Adrenal gland (tissue), 12 donors: Measurements from ENCODE around the gene PIEZO2. TPM values are rescaled to one million over a fixed set of nuclear protein-coding genes. Genes with fewer than 3 reads are reported as not detected.

Source experiments
- DNase-seq, 7 donors: peaks; one replicate each; pipeline ENCODE4 v3.0.0-alpha.2; 2019 to 2020
- H3K27ac ChIP-seq, 5 donors: fragments of 200-600 bp; sonication (generic) in 4 of 5; 1 replicate in 3 of 5; 2 replicates in 2 of 5; pipeline versions ENCODE4 v1.5.1 to v1.8.0; 2016 to 2020; ENCODE audit warnings: mild to moderate bottlenecking in 1 of 5
- H3K27me3 ChIP-seq: fragments of 200-600 bp; 2 replicates; pipeline ENCODE4 v1.8.0; 2021
- H3K36me3 ChIP-seq, 2 donors: fragments of 200-600 bp; replicated peaks in 1 of 2; 1 replicate in 1 of 2; 2 replicates in 1 of 2; pipeline versions ENCODE4 v1.5.1 to v1.8.0; 2018 to 2022
- H3K4me1 ChIP-seq, 2 donors: fragments of 200-600 bp; replicated peaks in 1 of 2; 1 replicate in 1 of 2; 2 replicates in 1 of 2; pipeline versions ENCODE4 v1.5.1 to v1.8.0; 2018 to 2021
- H3K4me3 ChIP-seq, 4 donors: fragments of 200-600 bp; sonication (generic) in 3 of 4; one replicate each; pipeline ENCODE4 v1.5.1; 2016 to 2018
- H3K9me3 ChIP-seq, 3 donors: fragments of 200-600 bp; sonication (generic) in 1 of 3; replicated peaks in 1 of 3; 1 replicate in 2 of 3; 2 replicates in 1 of 3; pipeline versions ENCODE4 v1.5.1 to v1.8.0; 2016 to 2021
- POLR2A ChIP-seq, 2 donors: fragments of 450-650 bp; IDR thresholded peaks; one replicate each; pipeline ENCODE4 v1.6.1; 2017; ENCODE audit warnings: antibody characterized with exemption in 2 of 2, mild to moderate bottlenecking in 2 of 2, moderate library complexity in 1 of 2
- WGBS, 4 donors: extraction: QIAGEN DNeasy Blood & Tissue Kit in 2 of 4; methylation state at CpG; one replicate each; pipeline versions ENCODE4 v1.1.5 to v1.1.7; 2013 to 2017; 5-methylcytosine and 5-hydroxymethylcytosine counted together
- intact Hi-C, 2 donors: fragments of 100-400 bp; cut with DNase I; formaldehyde crosslinking; loops; one replicate each; pipeline versions ENCODE4 v1.14.1 to v1.15.0; 2022 to 2023
- polyA plus RNA-seq, 3 donors: library from polyadenylated mRNA; stranded (reverse); fragments of 200-250 nt in 2 of 3; fragments of 350-450 nt in 1 of 3; fragmentation: Illumina TruSeq in 1 of 3; extraction: RNeasy Lipid Tissue Mini Kit (QIAGEN cat#74804) in 1 of 3; gene quantifications; one replicate each; pipeline ENCODE4 v1.2.3, GENCODE V29; 2013 to 2014
- total RNA-seq, 9 donors: library from RNA; depleted of rRNA in 4 of 9; stranded (reverse); fragments of >200 nt in 4 of 9; fragments of 120-200 nt in 1 of 9; fragmentation: NEBNext Ultra II Directional in 1 of 9; extraction: Animal tissue kit (Norgen Biotek cat#: 25700) in 1 of 9; gene quantifications; one replicate each; pipeline versions ENCODE4 v1.1.0 to v1.2.4, GENCODE V29; 2013 to 2023
- TF ChIP-seq, protein P1 (sequence below), 6 experiments: fragments of 450-650 bp in 4 of 6; fragments of 200-600 bp in 2 of 6; sonication (generic) in 1 of 6; IDR thresholded peaks; 1 replicate in 5 of 6; 2 replicates in 1 of 6; pipeline versions ENCODE4 v1.5.1 to v1.8.0; 2016 to 2021; ENCODE audit warnings: antibody characterized with exemption in 6 of 6, mild to moderate bottlenecking in 2 of 6, moderate library complexity in 1 of 6
- donor health status: healthy with polysubstance abuse.
- donor health status: Bipolar disorder and iron deficiency.
- donor health status: DM: yes; HTN: yes; CAD: no.
- donor health status: DM: no; HTN: no; CAD: no.
- donor health status: DM: no; HTN: no; CAD: no.
- donor health status: DM: yes; HTN: yes; CAD: no.

The PIEZO2 gene
- total and polyA plus RNA-seq, 12 donors: 0.88 to 18.0 (median 2.6) TPM

DNA sequence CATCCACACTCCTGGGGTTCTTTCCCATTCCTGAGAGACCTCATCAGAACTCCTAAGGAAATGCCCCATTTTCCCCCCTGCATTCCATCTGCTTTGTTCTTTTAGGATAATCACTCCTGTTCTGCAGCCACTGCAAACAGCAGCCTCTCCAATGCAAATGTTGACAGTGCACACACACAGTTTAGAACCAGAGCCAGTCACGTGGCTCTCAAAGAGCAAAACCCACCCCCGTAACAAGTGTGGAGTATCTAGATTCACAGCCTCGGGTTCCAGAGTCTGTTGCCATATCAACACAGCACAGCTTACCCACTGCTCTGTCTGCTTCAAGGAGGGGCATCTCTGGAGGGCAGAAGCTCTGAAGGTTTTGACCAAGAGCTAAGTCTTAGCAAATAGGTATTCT lies 443.6 kb downstream of the PIEZO2 start:
- Histone ChIP-seq H3K9me3 (no peaks in the 10 kb centered on the region), H3K4me3 (no peak overlapping the region), H3K4me1 (no peaks in the 10 kb centered on the region), H3K27ac (no peak overlapping the region), H3K36me3 (no peaks in the 10 kb centered on the region), H3K27me3 (no peaks in the 10 kb centered on the region)
- no peak for TF ChIP-seq POLR2A (IDR thresholded peaks at IDR 0.05)
- TF ChIP-seq, protein P1, sequence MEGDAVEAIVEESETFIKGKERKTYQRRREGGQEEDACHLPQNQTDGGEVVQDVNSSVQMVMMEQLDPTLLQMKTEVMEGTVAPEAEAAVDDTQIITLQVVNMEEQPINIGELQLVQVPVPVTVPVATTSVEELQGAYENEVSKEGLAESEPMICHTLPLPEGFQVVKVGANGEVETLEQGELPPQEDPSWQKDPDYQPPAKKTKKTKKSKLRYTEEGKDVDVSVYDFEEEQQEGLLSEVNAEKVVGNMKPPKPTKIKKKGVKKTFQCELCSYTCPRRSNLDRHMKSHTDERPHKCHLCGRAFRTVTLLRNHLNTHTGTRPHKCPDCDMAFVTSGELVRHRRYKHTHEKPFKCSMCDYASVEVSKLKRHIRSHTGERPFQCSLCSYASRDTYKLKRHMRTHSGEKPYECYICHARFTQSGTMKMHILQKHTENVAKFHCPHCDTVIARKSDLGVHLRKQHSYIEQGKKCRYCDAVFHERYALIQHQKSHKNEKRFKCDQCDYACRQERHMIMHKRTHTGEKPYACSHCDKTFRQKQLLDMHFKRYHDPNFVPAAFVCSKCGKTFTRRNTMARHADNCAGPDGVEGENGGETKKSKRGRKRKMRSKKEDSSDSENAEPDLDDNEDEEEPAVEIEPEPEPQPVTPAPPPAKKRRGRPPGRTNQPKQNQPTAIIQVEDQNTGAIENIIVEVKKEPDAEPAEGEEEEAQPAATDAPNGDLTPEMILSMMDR (IDR thresholded peaks at IDR 0.05): no peak
- intact Hi-C loops: no loop called here
- no peak for DNase-seq
- WGBS, 4 donors: 51 to 74% (median 60%) methylated on average over 3 of the region's 3 CpGs

DNA sequence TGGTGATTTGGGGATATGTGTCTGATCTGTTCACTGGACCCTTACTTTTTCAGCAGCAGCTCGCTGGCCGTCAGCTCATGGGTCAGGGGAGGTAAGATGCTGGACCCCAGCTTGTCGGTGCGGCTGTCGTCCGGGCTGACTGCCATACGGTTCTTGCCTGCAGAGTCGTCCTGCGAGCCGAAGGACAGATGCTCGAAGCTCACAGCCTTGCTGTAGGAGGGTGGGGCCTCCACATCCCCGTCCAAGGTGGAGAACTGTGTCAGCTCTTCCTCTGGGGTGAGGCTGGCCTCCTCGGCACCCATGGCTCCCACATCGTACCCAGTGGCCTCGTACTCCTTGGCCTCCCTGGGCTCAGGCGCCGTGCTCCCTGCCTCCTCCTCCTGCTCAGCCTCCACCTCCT lies 444.1 kb downstream of the PIEZO2 start:
- no peaks in the 10 kb centered on the region for H3K4me1 ChIP-seq
- no peak for TF ChIP-seq POLR2A (IDR thresholded peaks at IDR 0.05)
- TF ChIP-seq, protein P1 (IDR thresholded peaks at IDR 0.05): no peak
- H3K4me3 ChIP-seq: no peak overlapping the region
- no peak for DNase-seq
- no peaks in the 10 kb centered on the region for H3K9me3 ChIP-seq
- H3K36me3 ChIP-seq: no peaks in the 10 kb centered on the region
- intact Hi-C loops: no loop called here
- 76 to 87% (median 86%) methylated on average over 10 to 17 of the region's 17 CpGs for WGBS, 4 donors
- H3K27me3 ChIP-seq: no peaks in the 10 kb centered on the region
- H3K27ac ChIP-seq: no peak overlapping the region

DNA sequence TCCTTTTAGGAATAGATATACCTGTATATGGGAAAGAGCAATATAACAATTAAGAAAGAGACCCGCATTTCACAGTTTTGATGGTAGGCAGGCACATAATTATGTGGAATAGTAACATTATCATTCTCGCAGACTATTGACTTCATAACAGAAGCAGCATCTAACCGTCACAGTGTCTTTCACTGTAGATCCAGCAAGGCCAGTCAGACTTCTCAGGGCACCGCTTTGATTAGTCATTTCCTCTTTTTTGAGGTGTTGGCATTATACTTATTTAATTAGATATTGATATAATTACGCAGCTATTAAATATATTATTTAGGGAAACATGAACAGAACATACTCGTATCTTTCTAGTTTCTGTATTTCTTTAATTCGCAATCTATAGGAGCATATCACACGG lies 447.2 kb downstream of the PIEZO2 start:
- Histone ChIP-seq H3K4me3 (no peak overlapping the region), H3K4me1 (no peaks in the 10 kb centered on the region), H3K9me3 (no peaks in the 10 kb centered on the region), H3K36me3 (no peaks in the 10 kb centered on the region), H3K27ac (no peak overlapping the region), H3K27me3 (no peaks in the 10 kb centered on the region)
- intact Hi-C loops: no loop called here
- 70 to 89% (median 82%) methylated on average over 8 of the region's 8 CpGs for WGBS, 4 donors
- no peak for DNase-seq
- TF ChIP-seq POLR2A (IDR thresholded peaks at IDR 0.05): no peak
- TF ChIP-seq, protein P1 (IDR thresholded peaks at IDR 0.05): no peak

DNA sequence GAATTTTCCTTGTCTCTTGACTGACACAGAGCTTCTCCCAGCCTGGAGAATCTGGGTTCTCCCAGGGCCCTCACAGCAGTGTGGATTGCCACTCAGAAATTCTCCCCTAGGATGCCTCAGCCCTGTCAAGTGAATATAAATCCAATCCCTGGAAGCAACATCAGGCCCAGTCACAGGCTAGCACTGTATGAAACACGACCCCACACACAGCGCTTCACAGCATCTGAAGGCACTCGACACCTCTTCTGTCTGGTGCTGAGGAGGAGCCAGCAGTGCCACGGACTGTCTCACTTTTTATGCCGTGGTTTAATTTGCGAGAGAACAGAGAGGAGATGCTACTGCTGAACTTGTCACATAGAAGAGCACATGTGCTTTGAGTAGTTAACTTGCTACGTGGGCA lies 459.0 kb downstream of the PIEZO2 start:
- H3K27ac ChIP-seq: no peak overlapping the region
- no peaks in the 10 kb centered on the region for H3K4me1 ChIP-seq
- H3K27me3 ChIP-seq: no peaks in the 10 kb centered on the region
- H3K9me3 ChIP-seq: no peaks in the 10 kb centered on the region
- H3K36me3 ChIP-seq: no peaks in the 10 kb centered on the region
- no peak for DNase-seq
- no peak for TF ChIP-seq POLR2A (IDR thresholded peaks at IDR 0.05)
- TF ChIP-seq, protein P1 (IDR thresholded peaks at IDR 0.05): no peak
- WGBS, 4 donors: 56 to 83% (median 70%) methylated on average over 7 of the region's 7 CpGs
- H3K4me3 ChIP-seq: no peak overlapping the region
- intact Hi-C loops: no loop called here
